Cortex of kidney (tissue), 1 donor: ENCODE measurements around the gene ASTN2.

Source experiments
- DNase-seq: peaks from one replicate; lab custom pipeline; 2025; lab: John Stamatoyannopoulos, UW

The ASTN2 gene

GRCh38 chr9:116661037-116661954 is 753.6 kb downstream of the ASTN2 start:
- no peak for DNase-seq

- DNase-seq, result no peak
These were observed 756.6 kb downstream of the ASTN2 start for GRCh38 chr9:116658265-116658664.

- no peak for DNase-seq
These were observed 757.9 kb downstream of the ASTN2 start for GRCh38 chr9:116656977-116657376.

GRCh38 chr9:116656501-116656971 is 758.3 kb downstream of the ASTN2 start:
- no peak for DNase-seq

- DNase-seq, result no peak
These were observed 760.9 kb downstream of the ASTN2 start for GRCh38 chr9:116654059-116654355.

- DNase-seq, result no peak
These were observed 761.4 kb downstream of the ASTN2 start for GRCh38 chr9:116653348-116654058.

- no peak for DNase-seq
These were observed 767.4 kb downstream of the ASTN2 start for GRCh38 chr9:116647515-116647809.

- no peak for DNase-seq
These were observed 768.0 kb downstream of the ASTN2 start for GRCh38 chr9:116646661-116647514.

DNA sequence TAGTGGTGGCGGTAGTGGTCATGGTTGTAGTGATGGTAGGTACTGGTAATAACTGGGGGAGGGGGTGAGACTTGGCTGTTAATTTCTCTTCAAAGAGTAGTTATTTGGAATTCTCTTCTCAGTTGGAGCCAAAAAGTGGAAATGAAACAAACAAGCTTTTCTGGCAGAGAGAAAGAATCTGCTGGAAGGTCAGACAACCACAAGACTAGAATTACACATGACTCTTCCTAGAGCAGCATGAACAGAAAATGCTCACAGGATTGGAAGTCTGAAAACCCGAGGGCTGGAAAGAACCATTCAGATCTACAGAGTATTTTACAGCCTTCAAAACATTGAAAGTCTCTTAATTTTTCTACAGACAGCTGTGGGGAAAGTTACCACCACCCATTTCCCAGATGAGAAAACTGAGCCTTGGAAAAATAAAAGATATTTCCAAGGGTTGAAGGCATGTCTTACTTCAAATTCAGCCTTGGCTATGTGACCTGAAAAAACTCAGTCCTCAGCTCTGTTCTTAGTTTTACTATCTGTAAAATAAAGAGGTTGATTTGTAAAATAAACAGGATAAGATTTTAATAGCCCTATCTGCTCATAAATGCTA is 770.7 kb downstream of the ASTN2 start:
- no peak for DNase-seq

- no peak for DNase-seq
These were observed 771.2 kb downstream of the ASTN2 start for GRCh38 chr9:116643691-116644090.

DNA sequence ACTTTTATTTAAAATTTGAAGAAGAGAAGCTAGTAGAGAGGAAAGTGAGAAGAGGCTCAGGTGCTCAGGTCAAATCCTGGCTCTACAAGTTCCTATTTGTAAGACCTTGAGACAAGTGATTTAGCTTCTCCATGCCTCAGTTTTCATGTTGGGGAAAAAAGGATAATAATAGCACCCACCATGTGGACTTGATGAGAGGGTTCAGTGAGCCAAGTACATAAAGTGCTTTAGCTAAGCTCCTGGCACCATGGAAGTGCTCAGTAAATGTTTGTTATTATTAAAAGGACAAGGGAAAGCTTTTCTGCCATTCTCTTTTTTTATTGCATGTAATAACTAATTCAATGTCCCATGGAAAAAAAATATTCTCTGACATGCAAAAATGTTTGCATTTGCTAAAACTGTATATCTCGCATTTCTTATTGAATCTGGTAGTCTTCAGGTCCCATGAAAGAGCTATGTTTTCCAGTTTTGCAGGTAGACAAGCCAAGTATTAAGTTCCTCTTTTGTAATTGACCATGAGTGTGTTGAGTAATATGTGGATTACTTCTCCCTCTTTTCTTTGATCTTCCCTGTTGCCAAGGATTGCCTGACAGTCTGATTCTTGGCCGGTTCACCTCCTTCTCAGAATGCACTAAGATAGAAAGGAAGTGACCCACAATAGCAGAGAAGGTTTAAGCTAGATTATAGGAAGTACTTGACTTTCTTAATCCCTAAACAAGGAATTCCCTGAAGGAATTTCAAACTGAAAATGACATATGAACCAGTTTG is 773.4 kb downstream of the ASTN2 start:
- no peak for DNase-seq

GRCh38 chr9:116639251-116639741 is 775.6 kb downstream of the ASTN2 start:
- no peak for DNase-seq

- no peak for DNase-seq
These were observed 778.9 kb downstream of the ASTN2 start for GRCh38 chr9:116635908-116636307.

GRCh38 chr9:116632990-116633838 is 781.6 kb downstream of the ASTN2 start:
- no peak for DNase-seq

- DNase-seq, result no peak
These were observed 785.2 kb downstream of the ASTN2 start for GRCh38 chr9:116629634-116630033.

GRCh38 chr9:116628716-116629115 is 786.1 kb downstream of the ASTN2 start:
- no peak for DNase-seq

GRCh38 chr9:116627433-116627832 is 787.4 kb downstream of the ASTN2 start:
- no peak for DNase-seq

- DNase-seq, result no peak
These were observed 788.1 kb downstream of the ASTN2 start for GRCh38 chr9:116626762-116627161.

GRCh38 chr9:116623715-116624114 is 791.1 kb downstream of the ASTN2 start:
- DNase-seq, result no peak

- DNase-seq, result no peak
These were observed 797.5 kb downstream of the ASTN2 start for GRCh38 chr9:116617389-116617788.
